A673 (cell line): ENCODE data around the gene TPD52L1.

Experiments
- CTCF ChIP-seq: fragments of 300-800, 200-600 bp; sonication (generic); conservative IDR thresholded peaks from 2 replicates; pipeline ENCODE4 v1.5.1; 2017; ENCODE audit warnings: low read depth, mild to moderate bottlenecking, antibody characterized with exemption, low read length, moderate library complexity, mixed read lengths
- EZH2 ChIP-seq: fragments of 200-600 bp; sonication (generic); IDR thresholded peaks from 2 replicates; pipeline ENCODE4 v1.6.1; 2017; ENCODE audit warnings: borderline replicate concordance, low read depth, mild to moderate bottlenecking, mixed read lengths, antibody characterized with exemption, low read length; ENCODE audit not compliant: poor library complexity, severe bottlenecking

DNA sequence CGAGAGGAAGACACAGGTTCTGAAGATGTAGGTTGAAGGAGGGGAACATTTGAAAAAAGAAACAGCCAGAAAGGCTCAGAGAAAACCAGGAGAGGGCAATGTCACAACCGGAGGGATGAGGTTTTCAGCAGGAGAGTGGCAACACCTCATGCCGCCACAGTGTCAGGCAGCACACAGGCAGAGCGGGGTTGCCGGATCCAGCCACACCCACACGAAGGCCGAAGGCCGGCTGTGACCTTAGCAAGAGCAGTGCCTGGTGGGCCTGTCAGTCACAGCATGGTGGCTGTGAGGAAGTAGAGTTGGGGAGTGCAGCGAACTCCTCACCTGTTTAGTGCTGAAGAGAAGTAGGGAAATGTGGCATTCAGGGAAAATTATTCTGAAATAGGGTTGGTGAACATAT lies 134.1 kb downstream of the TPD52L1 start:
- TF ChIP-seq CTCF (no peak), EZH2 (no peak)
